Activated CD4-positive, alpha-beta T cell treated with anti-CD3 and anti-CD28 coated beads, Interleukin-2, amount 50 U/mL, for 16 hours (primary cell): ENCODE measurements around the gene CORO7.

ENCODE experiments used
- DNase-seq: peaks from one replicate; pipeline ENCODE4 v3.0.0-alpha.2; 2020

Gene CORO7

GRCh38 chr16:4416200-4417032 is at the start of gene CORO7:
Gene CORO7, minus strand, starts transcription at chr16:4416596. Its CDS starts 78 bp downstream, at chr16:4416518.
- DNase-seq: peak; percentile 98

- no peak for DNase-seq
Measured at GRCh38 chr16:4463522-4464163, 47.2 kb upstream of the CORO7 start.

DNA sequence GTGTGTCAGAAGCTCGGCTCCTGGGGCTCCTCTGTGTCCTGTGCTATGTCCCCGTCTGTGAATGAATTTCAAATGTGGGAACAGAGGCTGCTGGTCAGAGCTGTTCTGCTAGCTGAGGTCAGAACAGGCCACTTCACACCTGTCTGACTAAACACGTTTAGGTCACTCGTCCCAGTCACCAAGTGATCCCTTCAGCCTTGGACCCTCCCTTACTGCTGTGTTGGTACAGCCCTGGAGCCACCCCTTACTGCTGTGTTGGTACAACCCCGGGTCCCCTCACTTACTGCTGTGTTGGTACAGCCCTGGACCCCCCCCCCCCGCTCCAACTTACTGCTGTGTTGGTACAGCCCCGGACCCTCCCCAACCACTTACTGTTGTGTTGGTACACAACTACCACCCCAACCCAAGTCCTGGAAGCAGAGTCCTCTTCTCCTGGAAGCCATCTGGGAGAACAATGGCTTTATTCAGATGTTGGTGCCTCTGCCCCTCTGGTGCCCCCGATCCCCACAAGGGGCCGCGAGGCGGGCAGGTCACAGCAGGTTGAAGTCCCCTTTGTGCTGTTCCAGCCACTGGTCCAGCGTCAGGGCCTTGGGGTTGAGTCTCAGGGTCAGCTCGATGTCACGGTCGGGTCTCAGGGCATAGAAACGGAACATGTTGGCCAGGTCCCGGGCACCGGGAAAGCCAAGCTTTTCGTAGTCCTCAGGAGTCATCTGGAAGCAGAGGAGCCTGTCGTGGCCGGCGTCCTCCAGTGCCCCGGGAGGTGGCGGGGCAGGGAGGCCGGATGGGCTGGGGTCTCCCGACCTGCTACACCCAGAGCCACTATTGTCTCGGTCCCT is 45.1 kb upstream of the CORO7 start:
- no peak for DNase-seq

DNA sequence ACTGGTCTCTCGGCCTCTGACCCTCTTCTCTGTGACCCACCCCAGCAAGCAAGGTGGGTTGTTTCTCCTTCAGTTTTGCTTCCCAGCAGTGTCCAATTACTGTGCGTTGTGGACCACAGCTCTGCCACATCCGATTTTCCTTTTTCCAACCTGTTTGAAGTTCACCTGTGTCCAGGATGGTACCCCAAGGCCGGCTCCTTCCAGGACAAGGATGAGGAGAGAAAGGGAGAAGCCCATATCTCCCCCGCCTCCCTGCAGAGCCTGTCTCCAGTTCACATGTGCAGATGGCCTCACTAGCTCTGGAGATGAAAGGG is 44.5 kb upstream of the CORO7 start:
- no peak for DNase-seq

DNA sequence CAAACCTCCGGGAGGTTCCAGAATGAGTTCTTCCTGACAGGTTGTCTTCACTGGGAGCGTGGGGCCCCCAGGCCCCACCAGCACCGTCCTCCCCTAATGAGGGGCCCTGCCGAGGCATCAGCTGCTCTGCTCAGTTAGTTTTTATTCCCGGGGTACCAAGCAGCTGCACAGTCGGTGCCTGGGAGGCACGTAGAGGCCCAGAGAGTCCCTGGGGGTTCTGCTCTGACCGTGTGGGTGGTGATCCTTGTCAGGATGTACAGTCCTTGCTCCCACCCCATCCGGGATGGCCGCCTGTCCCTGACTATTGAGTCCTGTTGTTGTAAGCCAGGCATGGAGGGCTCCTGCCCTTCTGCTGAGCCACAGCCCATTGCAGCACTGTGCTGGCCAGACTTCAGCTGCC is 39.6 kb upstream of the CORO7 start:
- DNase-seq: no peak

DNA sequence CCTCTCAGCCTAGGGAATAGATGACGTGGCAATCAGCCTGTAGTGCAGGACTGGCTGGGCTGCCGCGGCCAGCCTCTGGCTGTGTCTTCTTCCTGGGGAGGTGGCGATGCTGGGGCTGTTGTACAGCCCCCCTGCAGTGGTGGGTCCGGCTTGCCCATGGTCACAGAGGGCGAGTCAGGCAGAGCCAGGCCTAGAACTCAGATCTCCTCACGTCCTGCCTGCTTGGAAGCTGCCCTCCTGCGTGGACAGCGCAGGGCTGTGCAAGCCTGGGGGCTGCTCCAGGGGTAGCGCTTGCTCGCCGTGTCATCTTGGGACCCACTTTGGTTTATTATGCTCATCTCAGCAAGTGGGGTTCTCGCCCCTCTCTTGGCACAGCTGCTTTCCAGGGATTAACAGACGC is 38.7 kb upstream of the CORO7 start:
- DNase-seq: no peak

GRCh38 chr16:4454623-4455022 is 38.2 kb upstream of the CORO7 start:
- no peak for DNase-seq

- no peak for DNase-seq
Measured at GRCh38 chr16:4452674-4453073, 36.3 kb upstream of the CORO7 start.

- DNase-seq: no peak
Measured at GRCh38 chr16:4450931-4451519, 34.6 kb upstream of the CORO7 start.

DNA sequence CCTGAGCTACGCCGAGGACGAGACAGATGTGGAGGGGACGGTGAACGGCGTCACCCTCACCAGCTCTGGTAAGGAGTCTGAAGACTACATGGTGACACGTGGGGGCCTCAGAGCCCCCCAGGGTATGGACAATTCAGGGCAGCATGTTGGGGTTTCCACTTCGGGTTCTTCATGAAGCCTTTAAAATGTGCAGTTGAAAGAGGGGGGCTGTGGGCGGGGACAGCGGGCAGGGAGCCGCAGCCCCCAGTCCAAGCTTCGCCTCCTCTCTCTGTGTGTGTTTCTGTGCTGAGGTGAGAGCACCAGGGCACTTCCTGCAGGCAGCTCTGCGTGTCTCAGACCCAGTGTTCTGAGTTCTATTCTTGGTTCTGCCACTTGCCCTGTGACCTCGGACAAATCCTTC is 34.0 kb upstream of the CORO7 start:
- DNase-seq: no peak

DNA sequence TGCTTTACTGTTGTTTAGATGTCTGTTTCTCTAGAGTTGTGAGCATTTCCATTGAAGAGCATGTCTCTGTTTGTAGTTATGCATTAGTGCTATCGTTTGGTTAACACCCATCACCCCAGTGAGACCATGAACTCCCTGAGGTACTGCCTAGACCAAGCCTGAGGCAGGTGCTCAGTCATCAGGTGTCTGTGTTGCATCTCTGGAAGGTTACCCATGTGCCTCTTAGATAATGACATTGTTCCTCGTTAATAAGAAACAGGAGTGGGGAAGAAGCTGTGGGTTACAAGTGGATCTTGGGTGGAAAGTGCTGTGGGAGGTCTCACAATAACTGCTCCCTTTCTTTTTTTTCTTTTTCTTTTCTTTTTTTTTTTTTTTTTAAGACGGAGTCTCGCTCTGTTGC is 27.6 kb upstream of the CORO7 start:
- DNase-seq: no peak

DNA sequence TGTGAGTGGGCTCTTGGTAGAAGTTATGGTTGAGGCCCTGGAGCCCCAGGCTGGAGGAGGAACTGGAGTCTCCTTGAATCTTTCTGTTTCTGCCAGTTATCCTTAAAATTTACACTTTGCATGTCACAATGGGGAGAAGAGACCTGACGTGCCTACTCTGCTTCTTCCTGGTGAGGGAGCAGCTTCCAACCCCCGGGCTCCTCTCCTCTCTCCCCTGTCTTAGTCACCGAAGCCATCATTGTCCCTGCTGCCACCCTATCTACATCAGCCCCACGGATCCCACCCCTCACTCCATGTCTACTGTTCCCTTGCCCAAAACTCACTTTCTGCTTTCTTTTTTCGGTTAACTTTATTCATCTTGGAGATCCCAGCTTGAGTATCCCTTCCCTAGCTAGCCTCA is 26.9 kb upstream of the CORO7 start:
- DNase-seq: no peak

DNA sequence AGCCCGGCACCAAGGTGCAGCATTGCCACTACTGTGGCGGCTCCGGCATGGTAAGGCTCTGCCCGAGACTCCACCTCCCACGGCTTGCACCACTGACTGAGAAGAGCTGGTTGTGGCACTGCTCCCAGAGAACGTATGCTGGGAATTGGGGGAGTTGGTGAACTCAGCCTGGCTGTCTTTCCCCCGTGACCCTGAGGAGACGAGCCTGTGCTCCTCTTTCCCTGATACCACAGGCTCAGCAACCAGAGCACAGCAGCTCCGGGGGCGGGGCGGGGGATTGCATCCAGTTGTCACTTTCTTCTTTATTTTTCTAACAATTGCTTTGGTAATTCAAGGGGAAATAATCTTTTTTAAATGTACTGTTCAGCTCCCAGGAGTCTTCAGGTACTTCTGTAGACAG is 26.0 kb upstream of the CORO7 start:
- DNase-seq: no peak

GRCh38 chr16:4437366-4437765 is 21.0 kb upstream of the CORO7 start:
- DNase-seq: no peak

DNA sequence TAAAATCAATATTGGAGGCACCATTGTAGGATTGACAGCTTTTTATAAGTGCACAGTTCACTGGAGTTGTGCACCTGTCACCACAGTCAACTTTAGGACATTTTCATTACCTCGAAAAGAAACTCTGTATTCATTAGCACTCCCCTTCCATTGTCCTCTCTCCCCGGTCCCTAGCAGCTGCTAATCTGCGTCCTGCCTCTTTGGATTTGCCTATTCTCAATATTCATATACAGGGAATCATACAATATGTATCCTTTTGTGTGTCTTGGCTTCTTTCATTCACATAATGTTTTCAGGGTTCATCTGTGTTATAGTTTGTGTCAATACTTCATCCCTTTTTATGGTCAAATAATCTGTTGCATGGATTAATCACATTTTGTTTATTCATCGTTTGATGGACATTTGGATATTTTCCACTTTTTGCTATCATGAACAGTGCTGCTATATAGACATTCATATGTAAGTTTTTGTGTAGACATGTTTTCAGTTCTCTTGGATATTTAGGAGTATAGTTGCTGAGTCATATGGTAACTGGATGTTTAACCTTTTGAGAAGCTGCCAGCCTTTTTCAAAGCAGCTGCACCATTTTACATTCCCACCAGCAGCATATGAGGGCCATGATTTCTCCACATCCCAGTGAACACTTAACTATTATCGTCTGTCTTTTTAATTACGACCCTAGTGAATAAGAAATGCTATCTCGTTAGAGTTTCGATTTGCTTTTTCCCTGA is 19.1 kb upstream of the CORO7 start:
- no peak for DNase-seq

DNA sequence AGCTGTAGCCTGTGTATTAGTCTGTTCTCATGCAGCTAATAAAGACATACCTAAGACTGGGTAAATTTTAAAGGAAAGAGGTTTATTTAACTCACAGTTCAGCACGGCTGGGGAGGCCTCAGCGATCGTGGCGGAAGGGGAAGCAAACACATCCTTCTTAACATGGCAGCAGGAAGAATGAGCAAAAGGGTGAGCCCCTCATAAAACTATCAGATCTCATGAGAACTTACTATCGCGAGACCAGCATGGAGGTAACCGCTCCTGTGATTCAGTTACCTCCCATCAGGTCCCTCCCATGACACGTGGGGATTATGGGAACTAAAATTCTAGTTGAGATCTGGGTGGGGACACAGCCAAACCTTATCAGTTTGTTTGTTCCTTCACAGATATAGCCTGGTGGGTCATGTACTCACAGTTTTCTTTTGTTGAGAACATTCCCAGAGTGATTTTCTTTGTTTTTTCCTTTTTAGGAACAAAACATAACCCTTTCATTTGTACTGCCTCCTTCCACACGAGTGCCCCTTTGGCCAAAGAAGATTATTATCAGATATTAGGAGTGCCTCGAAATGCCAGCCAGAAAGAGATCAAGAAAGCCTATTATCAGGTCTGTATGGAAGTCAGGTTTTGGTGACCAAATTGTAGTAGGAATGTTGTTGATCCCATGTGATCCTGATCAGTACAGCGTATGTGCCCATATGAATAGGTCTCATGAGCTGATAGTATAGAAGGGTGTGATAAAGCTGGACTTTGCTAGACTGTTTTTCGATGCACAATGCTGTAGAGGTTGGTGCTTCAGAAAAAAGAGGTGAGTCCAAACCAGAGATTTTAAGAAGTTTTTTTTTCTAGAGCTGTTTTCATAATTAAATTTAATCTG is 17.8 kb upstream of the CORO7 start:
- no peak for DNase-seq

DNA sequence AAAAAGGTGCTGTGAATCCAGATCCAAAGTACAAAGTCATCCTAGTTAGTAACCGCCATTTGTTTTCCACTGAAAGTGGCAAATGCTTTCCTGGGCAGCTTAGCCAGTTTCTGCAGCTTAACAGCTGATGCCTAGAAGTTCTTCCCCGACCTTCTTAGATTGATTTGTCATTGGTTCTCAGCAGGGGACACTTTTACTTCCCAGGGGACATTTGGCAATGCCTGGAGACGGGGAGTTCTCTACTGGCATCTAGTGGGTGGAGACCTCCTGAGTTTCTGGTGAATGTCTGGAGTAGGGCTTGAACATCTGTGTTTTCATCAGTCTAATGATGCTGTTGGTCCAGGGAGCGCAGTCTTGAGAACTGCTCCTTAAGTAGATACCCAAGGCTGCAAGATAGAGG is 16.8 kb upstream of the CORO7 start:
- no peak for DNase-seq

DNA sequence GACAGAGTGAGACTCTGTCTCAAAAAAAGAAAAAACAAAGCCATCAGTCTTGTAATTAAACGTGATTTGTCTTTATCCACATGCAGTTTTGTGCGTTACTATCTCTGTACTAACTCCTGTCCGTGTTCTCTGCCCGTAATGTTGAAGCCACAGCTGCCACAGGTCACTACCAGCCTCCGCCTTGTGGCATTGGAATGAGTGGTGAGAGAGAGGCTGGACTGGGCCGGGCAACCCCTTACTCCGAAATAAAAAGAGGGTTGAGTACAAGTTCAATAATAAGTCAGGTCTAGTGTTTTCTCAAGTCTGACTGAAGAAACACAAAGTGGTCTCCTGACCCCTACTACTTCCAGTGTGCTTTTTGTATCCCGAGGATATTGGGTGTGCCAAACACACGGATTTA is 14.6 kb upstream of the CORO7 start:
- no peak for DNase-seq

GRCh38 chr16:4428500-4428899 is 12.1 kb upstream of the CORO7 start:
- no peak for DNase-seq

- DNase-seq: no peak
Measured at GRCh38 chr16:4426722-4427372, 10.5 kb upstream of the CORO7 start.

GRCh38 chr16:4426021-4426684 is 9.8 kb upstream of the CORO7 start:
- DNase-seq: peak; percentile 54
